Ramos (cell line): ENCODE results near the gene PLIN4.

Experiments
- in situ Hi-C: fragments of 300-500 bp; cut with MboI; formaldehyde crosslinking; loops from one replicate; pipeline ENCODE4 v1.14.3; 2022; ENCODE audit warnings: low sequenced_read_pairs; ENCODE audit not compliant: unreplicated experiment

Gene PLIN4

DNA sequence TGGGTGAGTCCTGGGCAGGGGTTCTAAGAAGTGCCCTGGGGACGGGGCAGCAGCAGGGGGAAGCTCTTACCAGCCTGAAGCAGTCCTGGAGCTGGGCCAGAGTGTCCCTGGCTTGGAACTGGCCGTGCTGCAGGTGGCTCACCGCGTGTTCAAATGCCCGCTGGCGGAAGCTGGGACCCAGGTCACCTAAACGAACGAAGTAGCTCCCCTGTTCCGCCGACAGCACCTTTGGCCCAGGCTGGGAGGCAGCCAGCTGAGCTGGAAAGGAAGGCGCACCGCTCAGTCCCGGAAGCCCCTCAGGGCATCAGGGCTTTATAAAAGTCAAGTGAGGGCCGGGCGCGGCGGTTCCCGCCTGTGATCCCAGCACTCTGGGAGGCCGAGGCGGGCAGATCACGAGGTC, 9.6 kb downstream of the PLIN4 start:
- in situ Hi-C loops = no loop called here

GRCh38 chr19:4507804-4508203, 10.5 kb downstream of the PLIN4 start:
- in situ Hi-C loops = no loop called here

GRCh38 chr19:4507150-4507452, 11.2 kb downstream of the PLIN4 start:
- in situ Hi-C loops = no loop called here

GRCh38 chr19:4506449-4507149, 11.7 kb downstream of the PLIN4 start:
- in situ Hi-C loops = no loop called here

DNA sequence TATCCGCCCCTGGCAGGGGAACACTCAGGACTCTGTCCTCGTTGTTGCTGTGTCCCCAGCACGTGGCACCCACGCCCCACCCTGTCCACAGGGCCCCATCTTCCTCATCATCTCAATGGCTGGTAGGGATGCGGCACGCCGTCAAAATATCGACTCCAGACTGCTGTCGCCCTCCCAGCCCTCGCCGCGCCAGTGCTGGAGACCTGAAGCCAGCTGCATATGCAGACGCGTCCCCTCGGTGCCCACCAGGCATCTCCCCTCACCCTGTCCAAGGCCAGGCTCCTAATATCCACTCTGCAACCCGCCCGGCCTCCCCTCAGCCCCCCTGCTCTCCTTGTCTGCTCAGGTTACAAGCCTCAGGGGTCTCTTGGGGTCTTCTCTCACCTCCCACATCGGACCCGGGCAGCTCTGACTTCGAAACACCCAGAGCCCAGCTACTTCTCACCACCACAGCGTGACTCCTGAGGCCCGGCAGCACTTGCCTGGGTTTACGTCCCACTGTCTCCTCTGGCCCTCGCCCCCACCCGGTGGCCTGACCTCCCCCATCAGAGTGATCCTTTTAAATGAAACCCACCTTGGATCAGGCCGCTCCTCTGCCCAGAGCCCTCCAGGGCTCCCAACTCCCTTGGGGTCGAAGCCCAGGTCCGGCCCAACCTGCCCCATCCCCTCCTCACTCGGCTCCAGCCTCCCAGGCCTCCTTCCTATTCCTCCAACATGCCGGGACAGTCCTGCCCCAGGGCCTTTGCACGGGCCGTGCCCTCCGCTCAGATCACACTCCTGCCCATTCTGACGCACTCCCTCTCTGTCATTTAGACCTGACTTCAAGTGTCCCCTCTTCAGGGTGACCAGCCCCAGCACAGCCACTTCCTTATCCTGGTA, 12.5 kb downstream of the PLIN4 start:
- in situ Hi-C loops = no loop called here

GRCh38 chr19:4504891-4505569, 13.3 kb downstream of the PLIN4 start:
- in situ Hi-C loops = no loop called here

DNA sequence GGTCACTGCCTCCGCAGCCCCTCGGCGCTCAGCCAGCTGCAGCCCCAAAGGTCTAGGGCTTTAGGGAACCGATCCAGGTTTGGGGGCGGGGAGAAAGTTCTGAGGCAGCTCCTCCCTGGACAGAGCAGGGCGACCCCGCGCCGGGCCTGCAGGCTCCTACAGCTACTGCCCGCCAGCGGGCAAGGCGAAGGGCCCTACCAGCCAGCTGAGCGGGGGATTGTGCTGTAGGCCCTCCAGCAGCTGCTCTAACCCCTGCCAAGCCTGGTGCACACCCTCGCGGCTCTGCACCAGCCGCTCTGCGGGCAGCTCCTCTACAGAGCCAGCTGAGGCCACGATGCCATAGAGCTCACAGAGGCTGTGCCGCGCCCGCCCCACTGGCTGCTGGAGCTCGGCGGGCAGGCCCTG, 14.0 kb downstream of the PLIN4 start:
- in situ Hi-C loops = no loop called here

DNA sequence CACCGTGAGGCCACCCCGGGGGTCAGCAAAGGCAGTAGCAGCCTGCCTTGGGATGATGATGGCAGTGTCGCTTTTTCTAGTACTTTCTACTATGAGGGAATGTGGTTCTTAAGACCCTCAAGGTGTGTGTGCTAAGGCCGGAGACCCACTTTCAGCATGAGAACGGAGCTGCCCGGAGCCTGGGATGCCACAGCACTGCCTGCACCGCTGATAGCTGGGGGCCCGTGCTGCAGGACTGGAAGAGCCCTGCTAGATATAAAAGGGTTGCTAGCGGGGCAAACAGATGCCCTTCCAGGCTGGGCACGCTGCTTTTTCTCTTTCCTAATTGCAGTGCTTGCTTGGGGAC, 14.5 kb downstream of the PLIN4 start:
- in situ Hi-C loops = no loop called here

DNA sequence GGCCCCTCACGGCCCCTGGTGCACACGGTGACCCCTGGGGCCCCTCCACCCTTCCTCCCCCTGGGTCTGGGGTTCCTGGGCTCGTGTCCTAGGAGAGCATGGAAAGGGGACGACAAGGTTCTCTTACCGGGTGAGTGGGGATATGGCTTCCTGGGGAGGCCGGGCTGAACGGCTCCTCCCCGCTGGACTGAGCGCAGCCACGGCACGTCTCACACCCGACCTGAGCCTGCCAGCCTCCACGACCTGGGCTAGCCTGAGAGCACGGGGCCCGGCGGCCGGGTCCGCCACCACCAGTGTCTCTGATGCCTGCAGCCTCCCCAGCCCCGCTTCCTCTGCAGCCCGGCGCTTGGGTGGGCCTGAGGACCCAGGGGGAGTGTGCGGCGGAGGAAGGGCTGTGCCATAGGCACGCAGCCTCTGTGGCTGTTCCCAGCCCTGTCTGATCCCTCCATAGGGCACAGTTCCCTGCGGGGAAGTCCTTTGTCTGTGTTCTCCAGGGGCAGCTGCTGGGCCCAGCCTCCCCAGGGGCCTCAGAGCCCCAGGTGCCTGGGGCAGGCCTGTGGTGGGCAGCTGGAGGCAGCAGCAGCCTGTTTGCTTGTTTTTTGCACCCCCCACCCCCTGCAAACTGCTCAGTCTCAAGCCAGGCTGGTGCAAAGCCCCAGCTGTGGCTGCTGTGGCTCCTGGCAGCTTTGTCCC, 15.0 kb downstream of the PLIN4 start:
- in situ Hi-C loops = no loop called here

GRCh38 chr19:4502282-4503131, 15.8 kb downstream of the PLIN4 start:
- in situ Hi-C loops = no loop called here

DNA sequence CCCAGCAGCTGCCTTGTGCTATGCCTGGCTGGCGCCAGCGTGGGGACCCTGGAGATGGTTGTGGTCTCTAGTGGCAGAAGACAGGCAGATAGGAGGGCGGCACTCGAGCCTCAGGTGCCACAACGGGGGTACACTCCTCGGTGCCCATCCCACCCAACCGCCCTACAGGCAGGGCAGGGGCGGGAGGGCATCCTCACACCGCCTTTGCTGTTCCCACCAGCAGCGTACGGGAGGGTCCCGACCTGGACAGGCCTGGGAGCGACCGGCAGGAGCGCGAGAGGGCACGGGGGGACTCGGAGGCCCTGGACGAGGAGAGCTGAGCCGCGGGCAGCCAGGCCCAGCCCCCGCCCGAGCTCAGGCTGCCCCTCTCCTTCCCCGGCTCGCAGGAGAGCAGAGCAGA, 16.6 kb downstream of the PLIN4 start:
- in situ Hi-C loops = no loop called here

GRCh38 chr19:4500841-4501591, 17.3 kb downstream of the PLIN4 start:
- in situ Hi-C loops = no loop called here

- in situ Hi-C loops = no loop called here
Observed at GRCh38 chr19:4499855-4500254, 18.4 kb downstream of the PLIN4 start.

DNA sequence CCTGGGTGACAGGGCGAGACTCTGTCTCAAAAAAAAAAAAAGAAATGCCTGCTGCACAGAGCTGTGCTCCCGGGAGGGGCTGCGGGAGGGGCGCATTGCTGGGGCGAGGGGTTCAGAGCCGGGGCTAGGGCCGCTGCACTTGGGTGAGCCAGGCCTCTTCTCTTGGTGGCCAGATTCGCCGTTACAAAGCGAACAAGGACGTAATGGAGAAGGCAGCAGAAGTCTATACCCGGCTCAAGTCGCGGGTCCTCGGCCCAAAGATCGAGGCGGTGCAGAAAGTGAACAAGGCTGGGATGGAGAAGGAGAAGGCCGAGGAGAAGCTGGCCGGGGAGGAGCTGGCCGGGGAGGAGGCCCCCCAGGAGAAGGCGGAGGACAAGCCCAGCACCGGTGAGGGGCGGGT, 19.0 kb downstream of the PLIN4 start:
- in situ Hi-C loops = no loop called here

- in situ Hi-C loops = no loop called here
Observed at GRCh38 chr19:4498694-4499093, 19.6 kb downstream of the PLIN4 start.

- in situ Hi-C loops = no loop called here
Observed at GRCh38 chr19:4497770-4498389, 20.4 kb downstream of the PLIN4 start.

- in situ Hi-C loops = no loop called here
Observed at GRCh38 chr19:4496304-4496703, 22.0 kb downstream of the PLIN4 start.

GRCh38 chr19:4495471-4495870, 22.8 kb downstream of the PLIN4 start:
- in situ Hi-C loops = no loop called here

DNA sequence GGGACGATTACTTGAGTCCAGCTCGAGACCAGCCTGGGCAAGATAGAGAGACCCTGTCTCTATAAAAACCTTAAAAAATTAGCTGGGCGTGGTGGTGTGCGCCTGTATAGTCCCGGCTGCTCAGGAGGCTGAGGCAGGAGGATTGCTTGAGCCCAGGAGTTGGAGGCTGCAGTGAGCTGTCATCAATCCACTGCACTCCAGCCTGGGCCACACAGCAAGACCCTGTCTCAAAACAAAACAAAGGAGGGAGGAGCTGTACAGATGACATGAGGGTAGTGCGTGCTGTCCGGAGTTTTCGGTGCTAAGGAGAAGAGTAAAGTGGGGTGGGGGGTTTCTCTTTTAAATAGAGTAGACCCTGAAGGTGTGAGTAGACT, 23.6 kb downstream of the PLIN4 start:
- in situ Hi-C loops = no loop called here
